HG02798 (cell line): ENCODE data around the gene CAPS2.

Experiments used
- ATAC-seq: cut with Tn5 transposase; IDR thresholded peaks from one replicate; pipeline ENCODE4 v1.9.1; 2021; ENCODE audit warnings: mild to moderate bottlenecking; ENCODE audit not compliant: unreplicated experiment, poor library complexity

The CAPS2 gene

DNA sequence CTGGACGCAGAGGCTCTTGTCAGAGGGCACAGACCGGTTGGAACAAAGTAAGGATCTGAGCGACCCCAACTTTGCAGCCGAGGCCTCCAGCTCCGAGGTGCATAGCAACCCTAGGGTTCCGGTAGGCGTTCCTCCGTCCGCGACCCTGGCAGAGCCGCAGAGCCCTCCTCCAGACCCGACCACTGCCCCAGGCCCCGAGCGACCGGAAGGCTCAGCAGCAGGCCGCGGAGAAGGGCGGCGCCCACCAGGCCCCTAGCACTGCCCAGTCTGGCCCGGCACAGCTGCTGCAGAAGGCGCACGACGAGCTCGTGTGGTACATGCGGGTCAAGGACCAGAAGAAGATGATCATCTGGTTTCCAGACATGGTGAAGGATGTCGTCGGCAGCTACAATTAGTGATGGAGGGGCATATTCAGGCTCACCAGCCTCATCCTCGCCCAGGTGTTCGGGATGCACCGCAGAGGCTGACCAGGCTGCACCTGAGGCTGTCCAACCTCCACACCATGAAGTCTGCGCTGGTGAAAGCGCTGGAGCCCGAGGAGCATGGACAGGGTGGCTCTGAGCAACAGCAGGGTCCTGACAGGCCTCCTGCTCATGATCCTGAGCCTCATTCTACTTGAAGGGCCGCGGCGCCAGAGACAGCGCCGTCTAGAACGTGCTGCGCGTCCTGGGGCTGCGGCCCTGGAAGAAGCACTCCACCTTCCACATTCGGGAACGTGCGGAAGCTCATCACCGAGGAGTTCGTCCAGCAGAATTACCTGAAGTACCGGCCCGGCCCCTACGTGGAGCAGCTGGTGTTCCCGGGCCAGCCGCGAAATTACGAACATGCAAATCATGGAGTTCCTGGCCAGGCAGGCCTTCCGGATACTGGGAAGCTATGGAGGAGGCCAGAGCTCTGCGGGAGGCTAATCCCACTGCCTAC, 24.5 kb downstream of the CAPS2 start:
- ATAC-seq = no peak

DNA sequence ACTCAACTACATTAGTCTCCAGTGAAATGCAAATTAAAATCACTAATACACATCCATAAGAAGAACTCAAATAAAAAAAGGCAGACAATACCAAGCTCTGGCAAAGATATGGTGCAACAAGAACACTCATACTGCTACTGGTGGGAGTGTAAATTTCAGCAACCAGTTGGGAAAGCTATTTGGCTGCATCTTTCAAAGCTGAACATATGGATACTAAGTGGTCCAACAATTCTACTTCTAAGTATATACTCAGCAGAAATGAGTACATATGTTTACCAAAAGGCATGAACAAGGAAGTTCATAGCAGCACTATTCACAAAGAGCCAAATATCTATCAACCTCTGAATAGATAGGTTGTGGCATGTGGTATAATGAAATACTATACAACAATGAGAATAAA, 27.3 kb downstream of the CAPS2 start:
- ATAC-seq = no peak

DNA sequence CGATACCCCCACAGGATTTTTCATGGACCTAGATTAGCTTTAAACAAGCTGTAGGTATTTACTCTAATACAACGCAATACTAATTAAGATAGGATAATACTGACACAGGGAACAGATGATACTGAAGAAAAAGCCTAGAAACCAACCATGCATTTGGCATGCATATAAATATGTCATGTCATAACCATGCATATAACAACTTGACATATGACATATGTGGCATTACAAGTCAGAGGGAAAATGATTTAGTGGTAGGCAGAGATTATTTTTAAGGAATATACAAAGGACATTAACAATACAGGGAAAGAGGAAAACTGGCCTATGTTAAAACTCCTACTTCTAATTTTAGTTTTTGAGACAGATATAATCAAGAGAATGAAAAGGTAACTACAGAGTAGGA, 27.9 kb downstream of the CAPS2 start:
- ATAC-seq = no peak

DNA sequence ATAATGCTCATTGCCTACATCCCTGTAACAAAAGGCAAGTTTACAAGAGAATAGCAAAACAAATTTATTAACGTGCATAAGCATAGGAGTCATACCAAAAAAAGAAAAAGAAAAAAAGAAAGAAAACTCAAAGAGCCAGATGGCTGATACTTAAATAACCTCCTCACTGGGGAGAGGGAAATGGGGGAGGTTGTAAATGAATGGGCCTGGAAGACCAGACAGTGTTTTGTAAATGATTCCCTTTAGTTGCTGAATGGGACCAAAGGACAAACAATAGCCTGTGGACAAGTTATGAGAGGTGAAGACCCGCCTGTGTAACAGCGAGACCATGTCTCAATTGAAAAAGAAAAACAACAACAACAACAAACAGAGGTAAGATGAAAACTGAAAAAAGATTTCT, 35.3 kb downstream of the CAPS2 start:
- no peak for ATAC-seq

DNA sequence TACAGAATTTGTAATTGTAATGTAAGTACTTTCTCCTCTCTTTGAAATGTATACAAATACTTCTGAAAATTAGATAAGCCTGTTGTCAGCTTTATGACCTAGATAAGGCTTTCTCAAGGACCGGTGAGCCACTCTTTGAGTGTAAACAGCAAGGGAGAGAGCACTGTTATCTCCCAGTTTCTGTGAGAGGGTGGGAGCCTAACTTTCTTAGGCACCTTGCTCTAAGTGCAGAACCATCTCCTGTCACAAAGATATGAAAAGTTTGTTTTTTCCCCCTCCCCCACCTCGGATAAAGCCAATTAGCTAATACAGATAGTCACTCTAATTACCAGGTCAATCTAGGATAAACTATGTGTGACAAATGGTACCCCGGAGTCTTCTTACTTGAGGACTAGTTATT, 35.8 kb downstream of the CAPS2 start:
- no peak for ATAC-seq

DNA sequence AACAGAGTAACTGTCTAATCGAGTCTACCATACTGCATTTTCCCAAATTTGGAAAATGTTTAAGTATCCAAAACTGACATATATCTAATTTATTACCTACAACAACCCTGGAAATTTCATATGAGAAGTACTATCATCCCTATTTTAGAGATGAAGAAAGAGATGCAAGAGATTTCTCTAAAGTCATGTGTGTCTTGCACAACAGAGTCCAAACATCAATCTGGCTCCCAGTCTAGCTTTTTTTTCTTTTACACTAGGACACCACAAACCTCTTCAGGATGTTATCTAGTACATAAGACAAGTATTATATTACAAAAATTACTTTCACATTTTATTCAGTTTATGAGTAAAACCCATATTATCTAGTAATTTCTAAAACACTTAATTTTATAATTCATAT, 39.1 kb downstream of the CAPS2 start:
- ATAC-seq = no peak

DNA sequence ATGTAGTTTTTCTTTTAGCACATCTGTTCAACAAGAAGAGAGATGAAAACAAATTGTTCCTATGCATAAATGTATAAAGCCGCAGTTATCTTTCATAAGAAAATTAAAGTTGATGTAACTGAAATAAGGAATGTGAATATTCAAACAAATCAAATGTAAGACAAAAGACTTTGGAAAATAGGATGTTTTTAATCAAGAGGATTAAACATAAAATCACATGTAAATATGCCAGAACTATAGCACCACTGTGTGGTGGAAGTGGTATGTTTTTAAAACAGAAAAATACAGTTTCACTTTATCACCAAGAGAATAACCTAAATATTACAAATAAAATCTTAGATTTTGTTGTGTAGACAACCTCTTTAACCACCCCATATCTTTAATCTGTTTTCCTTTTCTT, 40.4 kb downstream of the CAPS2 start:
- ATAC-seq = no peak

DNA sequence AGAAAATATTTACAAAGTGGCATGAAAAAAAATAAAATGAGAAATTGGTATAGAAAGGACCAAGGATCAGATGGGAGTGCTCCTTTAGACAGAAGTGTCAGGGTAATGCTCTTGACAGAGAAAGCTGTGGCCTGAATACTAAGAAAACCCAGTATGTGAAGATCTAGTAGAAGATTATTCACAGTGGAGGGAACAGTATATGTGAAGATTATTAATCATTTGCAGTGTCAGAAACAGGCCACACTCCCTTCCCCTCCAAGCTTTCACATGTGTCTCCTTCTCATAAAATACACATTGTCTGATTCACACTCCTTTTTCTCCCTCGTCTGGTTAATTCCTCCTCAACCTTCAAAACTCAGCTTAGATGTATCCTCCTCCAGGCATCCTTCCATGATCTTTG, 41.3 kb downstream of the CAPS2 start:
- no peak for ATAC-seq

DNA sequence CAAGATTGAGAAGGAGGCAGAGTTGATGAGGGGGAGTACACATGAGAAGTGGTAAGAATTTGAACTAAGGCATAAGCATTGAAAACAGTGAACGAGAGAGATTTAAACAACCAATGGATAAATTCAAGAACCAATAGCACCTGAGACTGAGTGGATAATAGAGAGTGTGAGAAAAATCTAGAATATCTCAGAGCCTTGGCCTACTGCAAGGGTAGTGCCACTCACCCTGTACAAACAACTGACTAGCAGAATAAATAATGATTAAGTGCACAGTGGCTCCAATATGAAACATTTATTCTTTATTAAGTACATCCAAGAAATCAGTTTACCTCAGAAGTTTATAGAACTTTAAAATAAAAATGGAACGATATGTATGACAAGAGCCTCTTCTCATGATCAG, 54.4 kb downstream of the CAPS2 start:
- no peak for ATAC-seq

DNA sequence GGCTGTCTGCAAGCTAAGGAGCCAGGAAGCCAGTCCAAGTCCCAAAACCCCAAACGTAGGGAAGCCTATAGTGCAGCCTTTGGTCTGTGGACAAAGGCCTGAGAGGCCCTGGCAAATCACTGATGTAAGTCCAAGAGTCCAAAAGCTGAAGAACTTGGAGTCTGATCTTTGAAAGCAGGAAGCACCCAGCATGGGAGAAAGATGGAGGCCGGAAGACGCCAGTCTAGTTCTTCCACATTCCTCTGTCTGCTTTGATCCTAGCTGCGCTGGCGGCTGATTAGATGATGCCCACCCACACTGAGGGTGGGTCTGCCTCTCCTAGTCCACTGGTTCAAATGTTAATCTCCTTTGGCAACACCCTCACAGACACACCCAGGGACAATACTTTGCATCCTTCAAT, 58.5 kb downstream of the CAPS2 start:
- ATAC-seq = no peak

DNA sequence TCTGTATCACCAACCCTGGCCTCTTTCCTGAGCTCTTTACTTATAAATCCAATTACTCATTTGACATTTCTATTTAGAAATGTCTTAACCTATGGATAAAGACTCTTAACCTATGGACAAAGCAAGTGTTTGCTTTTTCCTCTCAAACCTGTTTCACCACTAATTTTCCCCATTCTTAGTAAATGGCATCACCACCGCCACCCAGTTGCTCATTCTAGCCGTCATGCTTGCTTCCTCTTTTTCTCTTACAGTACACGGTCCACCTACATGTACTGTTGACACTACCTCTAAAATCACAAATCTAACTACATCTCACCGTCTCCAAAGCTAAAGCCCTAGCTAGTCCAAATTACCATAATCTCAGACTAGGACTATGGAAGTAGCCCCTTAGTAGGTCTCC, 60.0 kb downstream of the CAPS2 start:
- ATAC-seq = peak; percentile 51

DNA sequence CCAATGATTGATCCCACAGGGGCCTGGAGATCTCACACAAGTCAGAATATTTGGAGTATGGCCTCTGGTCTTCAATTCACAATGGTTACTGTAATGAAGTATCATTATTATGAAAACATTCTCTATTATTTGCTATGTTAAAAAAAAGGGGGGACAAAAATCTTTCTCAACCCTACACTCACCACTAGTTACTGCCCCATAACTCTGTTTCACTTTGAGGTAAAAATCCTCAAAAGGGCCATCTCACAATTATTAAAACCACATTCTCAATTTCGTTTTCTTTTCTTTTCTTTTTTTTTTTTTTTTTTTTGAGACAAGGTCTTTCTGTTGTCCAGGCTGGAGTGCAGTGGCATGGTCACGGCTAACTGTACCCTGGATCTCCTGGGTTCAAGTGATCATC, 60.9 kb downstream of the CAPS2 start:
- peak; percentile 45 for ATAC-seq

DNA sequence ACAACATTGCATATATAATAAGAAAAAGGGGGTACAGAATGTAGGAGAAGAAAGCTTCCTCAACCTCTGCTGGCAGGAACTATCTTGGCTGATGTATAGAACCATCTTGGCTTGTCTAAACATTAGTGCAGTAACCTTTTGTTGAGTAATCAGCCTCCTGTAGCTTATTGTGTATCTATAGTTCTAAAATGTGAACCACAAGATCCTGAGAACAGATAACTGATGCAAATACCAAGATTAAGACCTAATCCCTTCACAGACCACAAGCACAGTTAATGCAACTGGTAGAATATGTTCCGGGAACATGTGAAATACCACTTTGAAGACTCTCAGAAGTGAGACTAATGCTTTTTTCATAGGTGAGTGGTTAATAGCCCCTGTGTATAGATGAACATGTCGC, 69.8 kb downstream of the CAPS2 start:
- ATAC-seq = no peak

DNA sequence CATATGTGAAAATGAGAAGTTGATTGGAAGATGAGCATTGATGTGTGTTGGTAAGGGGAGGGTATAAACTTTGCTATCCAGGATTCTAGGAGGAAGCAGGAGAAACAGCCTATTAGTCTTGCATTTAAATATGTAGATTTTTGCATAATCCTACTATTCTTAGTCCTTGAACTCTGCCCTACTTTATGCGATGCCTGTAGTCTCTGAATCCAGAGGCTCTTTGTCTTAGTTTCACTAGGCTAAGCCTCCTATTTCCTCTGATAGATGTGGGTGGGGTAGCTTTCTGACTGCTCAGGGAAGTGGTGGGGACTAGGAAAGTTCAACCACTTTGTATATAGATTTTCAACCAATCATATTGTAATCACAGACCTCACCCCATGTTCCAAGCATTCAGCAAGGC, 71.0 kb downstream of the CAPS2 start:
- ATAC-seq = no peak

DNA sequence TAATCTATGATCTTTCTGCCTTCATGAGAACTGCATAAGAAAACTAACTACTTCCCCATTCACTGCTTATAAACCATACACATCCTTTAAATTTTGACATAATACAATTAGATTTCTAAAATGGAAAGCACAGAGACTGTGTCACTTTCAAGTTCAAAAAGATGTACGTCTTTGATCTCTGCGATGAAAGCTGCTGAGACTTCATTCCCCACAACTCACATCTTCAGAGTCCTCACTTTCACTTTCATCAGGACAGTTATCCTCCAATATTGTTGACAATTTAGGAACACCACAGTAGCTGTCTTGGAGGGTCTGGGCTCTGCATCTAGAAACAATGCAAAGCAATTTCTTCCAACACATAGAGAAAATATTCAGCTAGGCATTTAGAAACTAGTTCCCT, 72.6 kb downstream of the CAPS2 start:
- ATAC-seq = no peak

DNA sequence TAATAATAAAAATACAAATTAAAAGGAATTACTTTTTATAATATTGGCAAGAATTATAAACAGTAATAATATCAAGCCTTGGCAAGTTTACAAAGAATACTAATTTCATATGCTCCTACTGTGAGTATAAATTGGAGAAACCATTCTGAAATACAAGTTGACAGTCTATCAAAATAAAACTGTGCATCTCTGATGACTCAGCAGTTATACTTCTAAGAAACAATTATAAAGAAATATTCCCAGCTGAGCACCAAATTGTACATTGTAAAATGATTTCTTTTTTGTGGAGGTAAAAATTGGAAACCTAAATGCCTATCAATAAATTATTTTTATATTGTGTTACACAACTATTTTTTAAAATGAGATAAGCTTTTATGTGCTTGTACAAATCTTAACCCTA, 85.0 kb downstream of the CAPS2 start:
- ATAC-seq = no peak

DNA sequence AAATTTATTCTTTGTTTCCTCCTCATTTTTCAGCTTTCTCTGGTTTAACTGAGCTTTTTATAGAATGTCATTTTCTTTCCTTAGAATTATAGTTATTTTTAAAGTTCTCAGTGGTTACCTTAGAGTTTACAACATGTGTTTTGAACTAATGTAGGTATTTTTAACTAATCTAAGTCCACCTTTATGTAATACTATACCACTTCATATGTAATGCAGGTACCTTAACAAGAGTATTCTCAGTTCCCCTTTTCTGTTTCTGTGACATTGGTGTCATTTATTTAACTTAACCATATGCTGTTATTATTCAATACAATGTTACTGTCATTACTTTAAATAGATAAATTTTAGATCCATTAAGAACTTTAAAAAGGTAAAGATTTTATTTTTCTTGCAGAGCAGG, 90.1 kb downstream of the CAPS2 start:
- peak; percentile 54 for ATAC-seq

DNA sequence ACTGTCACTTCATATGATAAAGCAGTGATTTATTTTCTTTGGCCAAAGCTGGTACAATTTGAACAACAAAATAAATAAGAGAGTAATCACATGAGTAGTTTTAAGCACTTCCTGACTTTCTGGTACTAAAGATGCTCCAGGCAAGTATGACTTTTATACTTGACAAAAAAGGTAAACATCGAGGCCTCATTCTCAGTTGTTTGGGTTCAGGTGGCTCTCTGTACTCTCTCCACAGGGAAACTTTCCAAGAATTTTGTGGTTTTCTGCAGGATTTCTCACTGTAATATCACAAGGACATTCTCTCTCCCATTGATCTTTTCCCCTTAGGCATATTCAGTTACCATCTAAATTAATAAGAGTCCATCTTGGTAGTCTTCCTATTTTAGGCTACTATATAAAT, 93.9 kb downstream of the CAPS2 start:
- no peak for ATAC-seq

DNA sequence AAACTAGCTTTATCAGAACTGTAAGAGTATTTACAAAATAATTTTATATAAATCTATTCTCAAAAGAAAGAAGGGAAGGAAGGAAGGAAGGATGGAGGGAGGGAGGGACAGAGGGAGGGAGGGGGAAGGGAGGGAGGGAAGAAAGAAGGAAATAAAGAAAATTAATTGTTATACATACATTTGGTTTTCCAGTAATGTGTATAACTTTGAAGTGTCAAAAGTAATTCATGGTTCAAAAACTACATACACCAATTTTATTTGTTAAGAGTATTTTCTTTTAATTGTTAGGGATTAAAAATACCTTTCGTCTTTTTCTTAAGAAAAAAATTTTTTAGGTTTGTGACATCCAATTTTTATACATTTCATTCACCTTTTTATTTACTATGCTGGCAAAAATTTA, 103.0 kb downstream of the CAPS2 start:
- ATAC-seq = no peak
